GM11168 (cell line): Measurements from ENCODE around the gene DPF3.
"Not testable (repeated sequence)": the region's sequence is repeated elsewhere in the genome, so short reads cannot be mapped to it uniquely, and the experiment has no call there.

ENCODE experiments used
- in situ Hi-C: fragments of 300-500 bp; cut with MboI; formaldehyde crosslinking; loops from one replicate; pipeline ENCODE4 v1.12.0; 2022; ENCODE audit warnings: low sequenced_read_pairs; ENCODE audit not compliant: unreplicated experiment

Gene DPF3

DNA sequence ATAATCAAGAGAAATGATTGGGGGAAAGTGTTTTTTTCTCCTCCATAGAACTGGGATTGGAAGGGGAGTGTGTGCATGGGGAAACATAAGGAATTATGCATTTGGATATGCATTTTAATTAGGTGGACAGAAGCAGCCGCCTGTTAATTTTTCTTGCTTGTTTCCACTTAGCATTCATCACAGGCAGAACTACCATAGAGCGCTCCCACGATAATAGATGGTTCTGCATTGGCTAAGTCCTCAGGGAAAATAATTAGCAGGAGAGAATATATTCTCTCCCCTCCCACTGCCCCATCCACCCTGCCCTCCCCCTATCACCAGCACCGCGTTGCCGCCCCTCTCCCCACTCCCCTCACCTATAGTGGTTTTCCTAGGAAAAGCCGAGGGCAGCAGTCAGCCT is 11.4 kb downstream of the DPF3 start:
- in situ Hi-C loops, result no loop called here

DNA sequence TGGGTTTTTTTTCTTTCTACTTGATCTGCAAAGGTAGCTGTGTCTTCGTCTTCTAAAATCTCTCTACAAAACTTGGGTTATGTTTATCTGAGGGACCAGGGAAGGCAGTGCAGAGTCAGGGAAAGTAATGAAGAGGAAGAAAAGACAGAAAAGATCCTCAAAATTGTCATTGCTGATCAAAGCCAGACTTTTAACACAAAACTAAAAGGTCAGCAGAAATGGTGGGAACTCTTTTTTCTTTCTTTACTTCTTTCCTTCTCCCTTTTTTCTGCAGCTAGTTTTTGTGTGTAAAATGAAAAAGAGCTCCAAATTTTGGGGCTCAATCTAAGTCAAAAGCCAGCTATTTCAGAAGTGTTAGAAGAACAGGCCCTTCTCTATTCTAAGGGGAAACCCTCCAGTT is 11.9 kb downstream of the DPF3 start:
- in situ Hi-C loops, result no loop called here

DNA sequence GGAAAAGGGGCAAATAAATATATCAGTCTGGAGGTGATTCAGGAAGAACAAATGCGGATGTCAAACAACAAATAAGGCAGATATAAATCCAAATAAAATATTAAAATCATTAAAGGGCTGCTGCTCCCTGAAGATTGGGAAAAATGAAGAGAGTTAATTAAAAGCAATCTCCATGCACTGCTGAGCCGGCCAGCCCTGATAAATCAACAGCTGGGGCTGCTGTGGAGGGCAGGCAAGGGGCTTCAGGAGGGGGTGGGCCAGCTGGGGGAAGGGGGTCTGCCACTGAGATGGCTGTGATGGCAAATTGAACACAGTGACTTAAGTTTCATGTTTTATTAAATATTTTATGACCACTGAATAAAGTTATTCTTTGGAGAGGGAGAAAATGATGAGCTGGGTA is 12.4 kb downstream of the DPF3 start:
- in situ Hi-C loops, result no loop called here

- in situ Hi-C loops, result no loop called here
Measured at GRCh38 chr14:72880820-72881219, 13.1 kb downstream of the DPF3 start.

DNA sequence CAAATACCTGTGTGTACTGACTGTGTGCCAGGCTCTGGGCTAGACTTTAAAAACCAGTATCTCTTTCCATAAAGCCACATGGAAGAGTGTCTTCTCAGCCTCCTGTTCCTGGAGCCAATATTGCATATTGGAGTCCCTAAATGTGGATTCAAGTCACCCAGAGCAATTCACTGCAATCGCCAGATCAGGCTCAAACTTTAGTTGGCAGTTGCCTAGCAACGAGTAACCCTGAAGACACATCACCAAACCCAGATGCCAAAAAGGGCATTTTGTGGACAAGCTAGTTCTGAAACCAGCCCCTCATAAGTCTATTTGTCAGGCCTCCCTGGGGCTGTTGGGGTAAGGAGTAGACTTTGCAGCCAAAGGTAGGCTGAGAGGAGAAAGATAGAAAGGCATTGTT is 13.7 kb downstream of the DPF3 start:
- in situ Hi-C loops, result no loop called here

DNA sequence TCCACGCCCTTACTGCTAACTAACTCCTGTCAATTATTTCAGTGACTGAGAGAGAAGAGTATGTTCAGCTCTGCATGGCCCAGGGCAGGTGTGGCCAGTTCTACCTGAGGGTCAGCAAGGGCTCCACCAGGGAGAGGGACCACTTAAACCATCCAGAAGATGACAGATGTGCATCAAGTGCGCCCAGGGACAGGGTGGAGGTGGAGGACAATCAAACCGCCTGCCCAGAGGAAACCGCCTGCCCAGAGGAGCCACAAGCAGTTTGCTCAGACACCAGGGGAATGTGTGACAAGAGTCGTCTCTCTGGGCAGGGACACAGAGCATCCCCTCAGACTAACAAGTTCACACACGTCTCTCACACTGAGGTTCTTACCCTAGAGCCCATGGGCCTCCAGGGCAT is 14.5 kb downstream of the DPF3 start:
- in situ Hi-C loops, result no loop called here

DNA sequence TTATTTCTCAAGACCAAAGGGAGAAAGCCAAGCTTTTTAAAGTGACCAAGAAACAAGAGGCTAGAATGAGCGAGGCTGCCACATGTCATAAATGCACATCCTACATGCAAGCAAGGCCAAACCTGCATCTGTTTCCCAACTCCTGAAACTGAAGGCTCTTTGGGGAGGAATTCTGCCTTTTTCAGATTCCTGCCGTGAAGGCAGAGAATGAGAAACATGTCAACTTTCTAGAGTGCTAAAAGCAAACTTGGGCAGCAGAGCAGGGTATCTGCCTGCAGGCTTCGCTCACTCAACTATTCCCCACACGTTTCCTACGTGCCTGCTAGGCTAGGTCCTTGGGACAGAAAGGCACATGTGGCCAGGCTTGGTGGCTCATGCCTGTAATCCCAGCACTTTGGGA is 15.2 kb downstream of the DPF3 start:
- in situ Hi-C loops, result no loop called here

DNA sequence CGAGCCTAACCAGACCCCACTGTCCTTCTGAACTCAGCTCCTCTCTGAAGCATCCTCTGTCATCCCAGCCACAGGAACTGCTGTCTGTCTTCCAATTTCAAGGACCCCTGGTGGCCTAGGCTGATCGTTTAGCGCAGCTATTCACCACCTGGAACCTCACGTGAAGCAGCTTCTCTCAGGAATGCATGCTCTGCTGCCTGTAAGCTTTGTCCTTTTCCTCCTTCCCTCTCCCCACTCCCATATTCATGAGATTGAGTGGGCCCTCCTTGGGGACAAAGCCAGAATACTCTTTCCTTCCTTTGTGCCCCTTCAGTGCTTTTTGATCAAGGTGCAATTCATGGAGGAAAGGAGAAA is 17.2 kb downstream of the DPF3 start:
- in situ Hi-C loops, result no loop called here

GRCh38 chr14:72876005-72876709 is 17.7 kb downstream of the DPF3 start:
- in situ Hi-C loops, result no loop called here

DNA sequence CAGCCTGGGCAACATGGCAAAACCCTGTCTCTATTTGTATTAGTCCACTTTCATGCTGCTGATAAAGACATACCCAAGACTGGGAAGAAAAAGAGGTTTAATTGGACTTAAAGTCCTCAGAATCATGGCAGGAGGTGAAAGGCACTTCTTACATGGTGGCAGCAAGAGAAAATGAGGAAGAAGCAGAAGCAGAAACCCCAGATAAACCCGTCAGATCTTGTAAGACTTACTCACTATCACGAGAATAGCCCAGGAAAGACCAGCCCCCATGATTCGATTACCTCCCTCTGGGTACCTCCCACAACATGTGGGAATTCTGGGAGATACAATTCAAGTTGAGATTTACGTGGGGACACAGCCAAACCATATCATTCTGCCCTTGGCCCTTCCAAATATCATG is 23.0 kb downstream of the DPF3 start:
- in situ Hi-C loops, result not testable (repeated sequence)

DNA sequence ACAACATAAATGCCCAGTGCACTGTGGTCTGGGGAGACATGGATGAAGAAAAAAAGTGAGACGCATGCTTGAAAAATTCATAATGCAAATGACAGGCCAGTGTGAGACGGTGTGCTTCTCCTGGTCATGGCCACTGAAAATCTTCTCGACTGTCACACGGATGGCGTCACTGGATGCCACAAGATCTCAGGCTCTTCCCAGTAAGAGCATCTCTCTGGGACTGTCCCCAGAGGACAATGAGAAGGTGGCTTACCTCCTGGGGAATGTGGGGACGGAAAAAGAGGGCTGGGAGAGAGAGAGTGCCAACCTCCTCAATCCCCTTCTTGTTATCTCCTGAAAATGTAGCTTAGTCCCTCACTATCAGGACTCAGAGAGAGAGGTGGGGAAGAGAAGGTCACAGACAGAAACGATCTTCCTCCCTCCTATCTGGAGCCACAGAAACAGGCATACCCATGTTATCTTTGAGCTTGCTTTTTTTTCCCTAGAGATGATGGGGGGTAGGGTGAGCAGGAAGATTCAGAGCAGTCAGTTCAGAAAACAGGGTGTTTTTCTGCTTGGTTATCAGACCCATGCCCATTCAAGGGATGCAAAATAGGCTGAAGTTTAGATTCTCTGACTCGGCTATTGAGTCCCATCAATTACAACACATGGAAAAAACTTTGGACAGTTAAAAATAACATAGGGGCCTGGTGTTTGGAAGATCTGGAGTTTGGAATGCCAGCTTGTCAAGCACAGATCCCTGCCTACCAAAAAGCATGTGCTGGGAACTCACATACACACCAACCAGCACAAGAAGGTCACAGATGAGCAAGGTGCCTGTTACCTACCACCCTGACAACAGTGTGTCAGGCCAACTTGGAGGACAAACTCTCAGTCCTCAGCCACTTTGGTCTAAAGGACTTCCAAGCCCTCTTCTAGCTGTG is 24.2 kb downstream of the DPF3 start:
- in situ Hi-C loops, result no loop called here

- in situ Hi-C loops, result no loop called here
Measured at GRCh38 chr14:72868500-72868899, 25.4 kb downstream of the DPF3 start.

GRCh38 chr14:72864712-72865365 is 29.1 kb downstream of the DPF3 start:
- in situ Hi-C loops, result no loop called here

DNA sequence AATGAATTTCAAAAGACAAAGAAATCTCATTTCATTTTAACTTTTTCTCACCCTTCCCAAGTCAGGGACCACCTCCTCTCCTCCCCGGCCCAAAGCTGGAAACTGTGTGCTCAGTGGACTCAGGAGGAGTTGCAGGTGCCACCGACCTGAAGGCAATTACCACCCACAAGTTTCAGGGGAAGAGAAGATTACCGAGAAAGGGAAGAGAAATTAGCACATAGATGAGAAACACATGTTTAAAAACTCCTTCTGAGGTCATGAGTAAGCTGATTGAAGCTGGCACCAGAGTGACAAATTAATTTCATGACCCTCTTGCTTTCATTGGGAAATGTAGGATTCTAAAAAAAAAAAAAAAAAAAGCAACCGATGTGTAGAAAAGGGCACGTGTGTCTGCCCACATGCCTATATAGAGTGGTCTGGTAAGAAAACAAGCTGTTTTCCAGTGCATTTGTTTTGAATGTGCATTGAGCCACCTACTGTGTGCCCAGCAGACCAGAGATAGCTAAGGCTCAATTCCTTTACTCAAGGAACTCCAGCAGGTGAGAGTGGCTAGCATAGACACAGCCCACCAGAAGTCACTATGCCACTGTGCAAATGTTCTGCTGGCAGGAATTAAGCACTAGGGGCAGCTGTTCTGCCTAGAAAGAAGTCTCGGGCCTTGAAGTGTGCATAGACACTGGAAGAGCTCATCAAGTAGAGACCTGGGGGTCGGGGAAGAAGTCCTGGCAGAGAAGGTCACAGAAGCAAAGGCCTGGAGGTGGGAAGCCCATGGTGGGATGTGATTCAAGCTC is 30.5 kb downstream of the DPF3 start:
- in situ Hi-C loops, result no loop called here

DNA sequence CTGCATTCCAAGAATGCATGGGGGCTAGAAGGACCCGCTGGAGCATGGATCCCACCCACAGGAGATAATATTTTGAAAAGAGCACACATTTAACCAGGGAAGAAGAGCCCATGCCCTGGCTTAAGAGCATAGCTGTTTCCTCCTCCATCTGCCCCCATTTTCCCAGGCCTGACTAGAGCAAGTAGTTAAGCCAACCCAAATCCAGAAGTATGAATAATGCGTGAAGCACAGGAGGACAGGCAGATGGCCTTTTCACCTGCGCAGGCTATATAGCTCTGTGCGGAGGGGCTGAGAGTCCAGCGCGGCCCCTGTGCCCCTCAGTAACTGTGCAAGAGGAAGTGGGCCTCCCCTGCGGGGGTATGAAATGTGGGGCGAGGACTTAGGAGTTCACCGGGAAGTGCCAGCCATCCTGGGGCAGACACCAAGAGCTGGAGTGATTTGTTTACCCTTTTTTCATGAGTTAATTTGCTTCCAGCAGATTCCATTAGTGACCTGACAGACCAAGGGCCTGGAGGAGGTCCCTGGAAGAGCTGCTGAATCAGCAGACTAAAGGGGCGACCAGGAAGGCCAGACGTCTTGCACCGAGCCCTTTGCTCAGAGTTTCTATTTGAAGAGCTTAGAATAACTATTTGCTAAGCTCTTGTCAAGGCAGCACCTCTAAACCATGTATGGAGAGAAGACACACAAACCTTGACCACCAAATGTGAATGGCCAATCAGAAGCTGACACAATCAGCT is 37.2 kb downstream of the DPF3 start:
- in situ Hi-C loops, result no loop called here

- in situ Hi-C loops, result no loop called here
Measured at GRCh38 chr14:72855913-72856312, 38.0 kb downstream of the DPF3 start.

- in situ Hi-C loops, result no loop called here
Measured at GRCh38 chr14:72852194-72852593, 41.7 kb downstream of the DPF3 start.

DNA sequence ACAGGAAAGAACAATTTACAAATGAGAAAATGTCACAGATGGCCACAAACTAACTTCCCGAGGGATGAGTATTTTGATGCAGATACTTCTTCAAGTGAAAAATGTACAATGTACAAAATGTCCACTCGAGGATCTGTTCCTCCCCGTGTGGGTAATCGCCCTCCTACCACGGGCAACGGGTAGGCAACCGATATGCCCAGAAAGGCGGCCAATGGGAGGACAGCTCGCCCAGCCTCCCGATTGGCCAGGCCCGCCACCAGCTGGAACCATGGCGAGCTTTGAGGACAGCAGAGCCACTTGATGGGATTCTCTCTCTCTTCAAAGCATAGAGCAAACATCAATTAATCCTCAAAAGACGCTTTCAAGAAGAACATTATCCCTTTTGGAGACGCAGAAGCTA is 42.3 kb downstream of the DPF3 start:
- in situ Hi-C loops, result no loop called here

DNA sequence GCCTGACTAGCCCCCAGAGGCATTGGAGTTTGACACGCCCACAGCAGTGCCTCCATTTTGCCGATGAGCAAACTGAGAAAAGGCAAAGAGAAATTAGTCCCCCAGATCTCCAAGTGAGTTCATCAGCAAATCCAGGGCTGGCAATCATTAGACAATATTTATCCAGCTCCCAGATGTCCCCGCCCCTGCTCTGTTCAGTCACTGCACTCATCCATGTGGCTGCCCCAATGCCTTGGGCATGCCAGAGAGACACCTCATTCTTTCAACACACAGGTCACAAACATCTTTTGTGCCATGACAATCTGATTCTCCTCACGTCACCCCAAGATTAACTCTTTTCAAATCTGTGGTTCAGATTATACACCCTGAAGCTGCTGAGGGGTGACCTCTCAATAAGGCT is 43.5 kb downstream of the DPF3 start:
- in situ Hi-C loops, result no loop called here

DNA sequence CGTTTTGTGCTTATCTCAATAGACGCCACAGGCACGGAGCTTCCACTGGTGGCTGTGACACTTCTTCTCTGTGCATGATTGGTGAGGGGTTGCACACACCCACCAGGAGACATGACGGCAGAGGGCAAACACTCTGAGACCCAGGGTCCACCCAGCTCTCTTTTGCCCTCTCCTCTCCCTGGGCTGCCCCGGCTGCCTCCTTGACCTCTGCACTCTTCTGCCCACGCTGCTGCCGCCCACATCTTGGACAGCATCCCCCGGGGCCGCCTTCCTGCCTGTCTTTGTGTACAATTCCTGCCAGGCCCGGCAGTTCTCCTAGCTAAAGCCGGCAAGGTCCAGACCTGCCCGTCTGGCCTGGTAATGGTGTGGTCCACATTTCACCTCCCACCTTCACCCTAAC is 44.7 kb downstream of the DPF3 start:
- in situ Hi-C loops, result no loop called here
